ENCODE measurements around the gene LYVE1.

LYVE1 gene

GRCh38 chr11:10564030-10564429 lies 4.4 kb downstream of the LYVE1 start:
- H3K36me3 ChIP-seq (ENCODE audit: insufficient read depth, low read length): no peaks in the 10 kb centered on the region
- H3K4me1 ChIP-seq (ENCODE audit: insufficient read depth, low read length): no peaks in the 10 kb centered on the region
- H3K9me3 ChIP-seq (ENCODE audit: low read length): no peaks in the 10 kb centered on the region
- no peak overlapping the region for H2AFZ ChIP-seq (ENCODE audit: low read depth, low read length)
- H3K4me3 ChIP-seq (ENCODE audit: low read length): no peak overlapping the region
- H3K27me3 ChIP-seq (ENCODE audit: insufficient read depth, low read length): peaks cover 4% of the 10 kb centered on the region

- Histone ChIP-seq H3K36me3 (ENCODE audit: insufficient read depth, low read length) (no peaks in the 10 kb centered on the region), H3K27me3 (ENCODE audit: insufficient read depth, low read length) (peaks cover 4% of the 10 kb centered on the region), H3K4me3 (ENCODE audit: low read length) (no peak overlapping the region), H3K4me1 (ENCODE audit: insufficient read depth, low read length) (no peaks in the 10 kb centered on the region), H2AFZ (ENCODE audit: low read depth, low read length) (no peak overlapping the region), H3K9me3 (ENCODE audit: low read length) (no peaks in the 10 kb centered on the region)
Measured at GRCh38 chr11:10561947-10562346, 6.5 kb downstream of the LYVE1 start.

- H3K9me3 ChIP-seq (ENCODE audit: low read length): no peaks in the 10 kb centered on the region
- peaks cover 4% of the 10 kb centered on the region for H3K27me3 ChIP-seq (ENCODE audit: insufficient read depth, low read length)
- H3K4me1 ChIP-seq (ENCODE audit: insufficient read depth, low read length): no peaks in the 10 kb centered on the region
- H3K4me3 ChIP-seq (ENCODE audit: low read length): no peak overlapping the region
- no peak overlapping the region for H2AFZ ChIP-seq (ENCODE audit: low read depth, low read length)
- H3K36me3 ChIP-seq (ENCODE audit: insufficient read depth, low read length): no peaks in the 10 kb centered on the region
Measured at GRCh38 chr11:10561043-10561818, 7.2 kb downstream of the LYVE1 start.

GRCh38 chr11:10558288-10558687 lies 10.2 kb downstream of the LYVE1 start:
- H3K36me3 ChIP-seq (ENCODE audit: insufficient read depth, low read length): no peaks in the 10 kb centered on the region
- H3K27me3 ChIP-seq (ENCODE audit: insufficient read depth, low read length): peaks cover 4% of the 10 kb centered on the region
- no peaks in the 10 kb centered on the region for H3K4me1 ChIP-seq (ENCODE audit: insufficient read depth, low read length)
- H2AFZ ChIP-seq (ENCODE audit: low read depth, low read length): no peak overlapping the region
- H3K4me3 ChIP-seq (ENCODE audit: low read length): no peak overlapping the region
- H3K9me3 ChIP-seq (ENCODE audit: low read length): no peaks in the 10 kb centered on the region

- no peaks in the 10 kb centered on the region for H3K4me1 ChIP-seq (ENCODE audit: insufficient read depth, low read length)
- peaks cover 2% of the 10 kb centered on the region for H3K9me3 ChIP-seq (ENCODE audit: low read length)
- no peak overlapping the region for H2AFZ ChIP-seq (ENCODE audit: low read depth, low read length)
- no peak overlapping the region for H3K4me3 ChIP-seq (ENCODE audit: low read length)
- H3K36me3 ChIP-seq (ENCODE audit: insufficient read depth, low read length): no peaks in the 10 kb centered on the region
- H3K27me3 ChIP-seq (ENCODE audit: insufficient read depth, low read length): peaks cover 4% of the 10 kb centered on the region
Measured at GRCh38 chr11:10556590-10556989, 11.9 kb downstream of the LYVE1 start.

GRCh38 chr11:10551845-10552352 lies 16.6 kb downstream of the LYVE1 start:
- no peak overlapping the region for H2AFZ ChIP-seq (ENCODE audit: low read depth, low read length)
- no peak overlapping the region for H3K4me3 ChIP-seq (ENCODE audit: low read length)
- H3K36me3 ChIP-seq (ENCODE audit: insufficient read depth, low read length): no peaks in the 10 kb centered on the region
- H3K4me1 ChIP-seq (ENCODE audit: insufficient read depth, low read length): no peaks in the 10 kb centered on the region
- peaks cover 2% of the 10 kb centered on the region for H3K9me3 ChIP-seq (ENCODE audit: low read length)
- no peaks in the 10 kb centered on the region for H3K27me3 ChIP-seq (ENCODE audit: insufficient read depth, low read length)

GRCh38 chr11:10551290-10551592 lies 17.2 kb downstream of the LYVE1 start:
- Histone ChIP-seq H3K4me3 (ENCODE audit: low read length) (no peak overlapping the region), H3K9me3 (ENCODE audit: low read length) (peaks cover 2% of the 10 kb centered on the region), H3K4me1 (ENCODE audit: insufficient read depth, low read length) (no peaks in the 10 kb centered on the region), H3K27me3 (ENCODE audit: insufficient read depth, low read length) (no peaks in the 10 kb centered on the region), H2AFZ (ENCODE audit: low read depth, low read length) (no peak overlapping the region), H3K36me3 (ENCODE audit: insufficient read depth, low read length) (no peaks in the 10 kb centered on the region)

GRCh38 chr11:10550503-10551289 lies 17.8 kb downstream of the LYVE1 start:
- Histone ChIP-seq H2AFZ (ENCODE audit: low read depth, low read length) (no peak overlapping the region), H3K4me1 (ENCODE audit: insufficient read depth, low read length) (no peaks in the 10 kb centered on the region), H3K36me3 (ENCODE audit: insufficient read depth, low read length) (no peaks in the 10 kb centered on the region), H3K9me3 (ENCODE audit: low read length) (peaks cover 2% of the 10 kb centered on the region), H3K4me3 (ENCODE audit: low read length) (no peak overlapping the region), H3K27me3 (ENCODE audit: insufficient read depth, low read length) (no peaks in the 10 kb centered on the region)

GRCh38 chr11:10544491-10545465 lies 23.7 kb downstream of the LYVE1 start:
- Histone ChIP-seq H2AFZ (ENCODE audit: low read depth, low read length) (no peak overlapping the region), H3K4me3 (ENCODE audit: low read length) (no peak overlapping the region), H3K4me1 (ENCODE audit: insufficient read depth, low read length) (peaks cover 7% of the 10 kb centered on the region)

GRCh38 chr11:10543782-10544181 lies 24.7 kb downstream of the LYVE1 start:
- Histone ChIP-seq H3K4me1 (ENCODE audit: insufficient read depth, low read length) (peaks cover 10% of the 10 kb centered on the region), H3K4me3 (ENCODE audit: low read length) (no peak overlapping the region), H3K9me3 (ENCODE audit: low read length) (peaks cover 7% of the 10 kb centered on the region), H3K27me3 (ENCODE audit: insufficient read depth, low read length) (no peaks in the 10 kb centered on the region), H3K36me3 (ENCODE audit: insufficient read depth, low read length) (no peaks in the 10 kb centered on the region), H2AFZ (ENCODE audit: low read depth, low read length) (no peak overlapping the region)

More at GRCh38 chr11:10544491-10545465, 23.7 kb downstream of the LYVE1 start:
- Histone ChIP-seq H3K9me3 (ENCODE audit: low read length) (peaks cover 7% of the 10 kb centered on the region), H3K27me3 (ENCODE audit: insufficient read depth, low read length) (no peaks in the 10 kb centered on the region), H3K36me3 (ENCODE audit: insufficient read depth, low read length) (no peaks in the 10 kb centered on the region)

- Histone ChIP-seq H3K9me3 (ENCODE audit: low read length) (peaks cover 7% of the 10 kb centered on the region), H3K4me1 (ENCODE audit: insufficient read depth, low read length) (peaks cover 10% of the 10 kb centered on the region), H2AFZ (ENCODE audit: low read depth, low read length) (no peak overlapping the region), H3K36me3 (ENCODE audit: insufficient read depth, low read length) (no peaks in the 10 kb centered on the region), H3K27me3 (ENCODE audit: insufficient read depth, low read length) (no peaks in the 10 kb centered on the region), H3K4me3 (ENCODE audit: low read length) (no peak overlapping the region)
Measured at GRCh38 chr11:10542776-10543175, 25.7 kb downstream of the LYVE1 start.

GRCh38 chr11:10541561-10541930 lies 26.9 kb downstream of the LYVE1 start:
- no peaks in the 10 kb centered on the region for H3K36me3 ChIP-seq (ENCODE audit: insufficient read depth, low read length)
- H3K9me3 ChIP-seq (ENCODE audit: low read length): peaks cover 7% of the 10 kb centered on the region
- H3K27me3 ChIP-seq (ENCODE audit: insufficient read depth, low read length): no peaks in the 10 kb centered on the region
- H3K4me1 ChIP-seq (ENCODE audit: insufficient read depth, low read length): peaks cover 10% of the 10 kb centered on the region
- H2AFZ ChIP-seq (ENCODE audit: low read depth, low read length): peak overlapping the region; percentile 98
- peak overlapping the region; percentile 99 for H3K4me3 ChIP-seq (ENCODE audit: low read length)

Data from neuron (in vitro differentiated cells).